ENCODE results near the gene GPR160. TPM values are rescaled to one million over a fixed set of nuclear protein-coding genes. Genes with fewer than 3 reads are reported as not detected.

Gene GPR160
- total and polyA plus RNA-seq, 9 donors: 0.35 to 6.1 (median 0.97) TPM

- WGBS, 3 donors: 95 to 96% (median 96%) methylated on average over 8 of the region's 8 CpGs
- Histone ChIP-seq H3K27ac (no peak overlapping the region), H3K4me1 (ENCODE audit: insufficient read depth) (no peaks in the 10 kb centered on the region), H3K9me3 (no peaks in the 10 kb centered on the region), H3K36me3 (no peaks in the 10 kb centered on the region), H3K4me3 (no peak overlapping the region), H3K27me3 (no peaks in the 10 kb centered on the region)
- intact Hi-C loops (cut with DNase I): no loop called here
- DNase-seq: no peak
- TF ChIP-seq POLR2A (IDR thresholded peaks at IDR 0.05) (no peak), EP300 (IDR thresholded peaks at IDR 0.05) (no peak), CTCF (IDR thresholded peaks at IDR 0.05) (no peak)
These were observed 64.6 kb downstream of the GPR160 start for GRCh38 chr3:170102431-170102830.

- TF ChIP-seq CTCF (IDR thresholded peaks at IDR 0.05) (no peak), EP300 (IDR thresholded peaks at IDR 0.05) (no peak), POLR2A (IDR thresholded peaks at IDR 0.05) (no peak)
- H3K9me3 ChIP-seq: no peaks in the 10 kb centered on the region
- no peak for DNase-seq
- intact Hi-C loops (cut with DNase I): no loop called here
- no peaks in the 10 kb centered on the region for H3K36me3 ChIP-seq
- no peak overlapping the region for H3K4me3 ChIP-seq
- H3K4me1 ChIP-seq (ENCODE audit: insufficient read depth): peaks cover 2% of the 10 kb centered on the region
- 95 to 96% (median 95%) methylated on average over 1 of the region's 1 CpG for WGBS, 3 donors
- H3K27ac ChIP-seq: no peak overlapping the region
- H3K27me3 ChIP-seq: no peaks in the 10 kb centered on the region
These were observed 70.1 kb downstream of the GPR160 start for GRCh38 chr3:170107941-170108340.

DNA sequence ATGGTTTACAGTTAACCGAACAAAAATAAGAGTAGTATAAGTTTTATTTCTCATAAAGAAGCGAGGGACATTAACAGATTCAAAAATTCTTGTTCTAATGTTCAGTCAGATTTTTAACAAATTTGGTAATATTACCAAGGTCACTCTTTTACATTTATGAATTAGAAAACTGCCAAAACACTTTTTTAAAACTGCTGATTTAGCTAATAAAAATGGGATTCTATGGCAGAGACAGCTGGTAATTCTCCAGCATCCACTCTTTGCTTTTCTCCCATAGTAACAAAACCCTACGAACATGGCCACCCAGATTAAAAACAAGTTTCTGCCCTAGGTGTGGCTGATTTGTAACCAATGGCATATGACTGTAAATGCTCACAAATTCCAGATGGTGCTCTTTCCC is 71.2 kb downstream of the GPR160 start:
- H3K27ac ChIP-seq: no peak overlapping the region

GRCh38 chr3:170109579-170110293 is 71.9 kb downstream of the GPR160 start:
- intact Hi-C loops (cut with DNase I): no loop called here
- DNase-seq: no peak
- H3K27ac ChIP-seq: no peak overlapping the region
- no peaks in the 10 kb centered on the region for H3K27me3 ChIP-seq
- H3K4me3 ChIP-seq: no peak overlapping the region
- TF ChIP-seq CTCF (IDR thresholded peaks at IDR 0.05): no peak
- TF ChIP-seq EP300 (IDR thresholded peaks at IDR 0.05): no peak
- no peak for TF ChIP-seq POLR2A (IDR thresholded peaks at IDR 0.05)
- no peaks in the 10 kb centered on the region for H3K36me3 ChIP-seq
- 94 to 97% (median 95%) methylated on average over 2 of the region's 2 CpGs for WGBS, 3 donors
- H3K4me1 ChIP-seq (ENCODE audit: insufficient read depth): peaks cover 2% of the 10 kb centered on the region
- H3K9me3 ChIP-seq: no peaks in the 10 kb centered on the region

More for the DNA sequence above, 71.2 kb downstream of the GPR160 start:
- intact Hi-C loops (cut with DNase I): no loop called here
- TF ChIP-seq POLR2A (IDR thresholded peaks at IDR 0.05) (no peak), CTCF (IDR thresholded peaks at IDR 0.05) (no peak), EP300 (IDR thresholded peaks at IDR 0.05) (no peak)
- no peaks in the 10 kb centered on the region for H3K9me3 ChIP-seq
- 71 to 84% (median 77%) methylated on average over 3 of the region's 3 CpGs for WGBS, 3 donors
- H3K4me1 ChIP-seq (ENCODE audit: insufficient read depth): peaks cover 2% of the 10 kb centered on the region
- no peak for DNase-seq
- H3K36me3 ChIP-seq: no peaks in the 10 kb centered on the region
- no peak overlapping the region for H3K4me3 ChIP-seq
- H3K27me3 ChIP-seq: no peaks in the 10 kb centered on the region
